Measurements from ENCODE around the gene OR6Q1. TPM values are rescaled to one million over a fixed set of nuclear protein-coding genes. Genes with fewer than 3 reads are reported as not detected.
"Not testable (repeated sequence)": the region's sequence is repeated elsewhere in the genome, so short reads cannot be mapped to it uniquely, and the experiment has no call there.

Gene OR6Q1, protein sequence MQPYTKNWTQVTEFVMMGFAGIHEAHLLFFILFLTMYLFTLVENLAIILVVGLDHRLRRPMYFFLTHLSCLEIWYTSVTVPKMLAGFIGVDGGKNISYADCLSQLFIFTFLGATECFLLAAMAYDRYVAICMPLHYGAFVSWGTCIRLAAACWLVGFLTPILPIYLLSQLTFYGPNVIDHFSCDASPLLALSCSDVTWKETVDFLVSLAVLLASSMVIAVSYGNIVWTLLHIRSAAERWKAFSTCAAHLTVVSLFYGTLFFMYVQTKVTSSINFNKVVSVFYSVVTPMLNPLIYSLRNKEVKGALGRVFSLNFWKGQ
- polyA plus RNA-seq: not detected
- long read RNA-seq, donor 1: 0 reads
- long read RNA-seq, donor 2: 0 reads
- long read RNA-seq, donor 3: 0 reads
- long read RNA-seq, donor 4: 0 reads
- long read RNA-seq, donor 5: 0 reads
- long read RNA-seq, donor 6: 0 reads
- long read RNA-seq, donor 7: 0 reads
- long read RNA-seq, donor 8: 0 reads
- long read RNA-seq, donor 9: 0 reads
- long read RNA-seq, donor 10: 0 reads

DNA sequence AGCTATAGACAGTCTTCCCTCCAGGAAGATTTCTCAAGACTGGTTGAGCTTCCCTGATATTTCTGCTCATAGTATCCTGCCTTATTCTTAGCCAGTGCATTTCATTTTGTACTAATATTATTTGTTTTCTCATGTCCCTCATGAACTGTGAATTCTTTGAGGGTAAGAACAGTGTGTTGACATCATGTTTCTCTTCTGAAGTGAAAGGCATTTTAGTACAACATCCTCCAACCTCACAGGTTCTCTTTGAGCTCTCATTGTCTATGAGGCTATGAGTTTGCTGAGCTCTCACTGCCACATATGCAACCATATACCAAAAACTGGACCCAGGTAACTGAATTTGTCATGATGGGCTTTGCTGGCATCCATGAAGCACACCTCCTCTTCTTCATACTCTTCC lies at the start of gene OR6Q1:
Gene OR6Q1 (plus strand): TSS at position 301 of the 400 bp plus-strand sequence. CDS start 0 bp downstream, at position 301.
- H3K9me3 ChIP-seq (ENCODE audit: control insufficient read depth in 2 of 2, insufficient read depth in 1 of 2, low read depth in 1 of 2, low read length in 1 of 2): peaks cover 0 to 4% of the 10 kb centered on the region in 2 donors
- no peak for FAIRE-seq

DNA sequence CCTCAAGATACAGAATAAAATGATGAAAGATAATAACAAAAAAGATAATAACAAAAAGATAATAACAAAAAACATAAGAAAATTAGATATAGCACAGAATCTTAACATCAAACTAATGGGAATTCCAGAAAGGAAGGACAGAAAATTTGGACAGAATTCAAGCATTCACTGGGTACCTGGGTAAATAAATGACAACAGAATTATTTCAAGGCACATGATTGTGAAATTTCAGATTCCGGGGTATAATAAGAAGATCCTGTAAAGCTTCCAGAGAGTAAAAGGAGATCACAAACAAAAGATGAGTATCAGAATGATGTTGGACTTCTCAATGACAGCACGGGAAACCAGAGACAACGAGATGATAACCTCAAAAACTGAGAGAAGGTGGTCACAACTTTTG lies 49.2 kb upstream of the OR6Q1 start:
- WGBS, 3 donors: 81 to 85% (median 85%) methylated on average over 3 of the region's 3 CpGs
- Histone ChIP-seq H3K9me3 (ENCODE audit: control insufficient read depth in 2 of 2, insufficient read depth in 1 of 2, low read depth in 1 of 2, low read length in 1 of 2) (no peaks in the 10 kb centered on the region), H3K4me3 (ENCODE audit: low read depth in 1 of 3, low read length in 3 of 3) (no peak overlapping the region), H3K4me1 (ENCODE audit: control insufficient read depth in 3 of 3, insufficient read depth in 2 of 3, low read depth in 1 of 3, low read length in 2 of 3) (no peaks in the 10 kb centered on the region), H3K27ac (ENCODE audit: low read depth in 1 of 3, low read length in 2 of 3) (no peak overlapping the region), H3K36me3 (ENCODE audit: control insufficient read depth in 3 of 3, insufficient read depth in 2 of 3, low read depth in 1 of 3, low read length in 3 of 3) (no peaks in the 10 kb centered on the region), H3K27me3 (ENCODE audit: control insufficient read depth in 3 of 3, insufficient read depth in 3 of 3, low read length in 3 of 3) (no peaks in the 10 kb centered on the region)
- DNase-seq (no peak), FAIRE-seq (no peak)

More for the DNA sequence above, at the start of gene OR6Q1:
- DNase-seq: no peak
- Histone ChIP-seq H3K4me3 (ENCODE audit: low read depth in 1 of 3, low read length in 3 of 3) (no peak within 1 kb of the TSS), H3K4me1 (ENCODE audit: control insufficient read depth in 3 of 3, insufficient read depth in 2 of 3, low read depth in 1 of 3, low read length in 2 of 3) (peaks cover 2 to 4% (median 3%) of the 10 kb centered on the region in 3 donors), H3K27ac (ENCODE audit: low read depth in 1 of 3, low read length in 2 of 3) (no peak within 1 kb of the TSS), H3K36me3 (ENCODE audit: control insufficient read depth in 3 of 3, insufficient read depth in 2 of 3, low read depth in 1 of 3, low read length in 3 of 3) (no peaks in the 10 kb centered on the region), H3K27me3 (ENCODE audit: control insufficient read depth in 3 of 3, insufficient read depth in 3 of 3, low read length in 3 of 3) (no peaks in the 10 kb centered on the region)

DNA sequence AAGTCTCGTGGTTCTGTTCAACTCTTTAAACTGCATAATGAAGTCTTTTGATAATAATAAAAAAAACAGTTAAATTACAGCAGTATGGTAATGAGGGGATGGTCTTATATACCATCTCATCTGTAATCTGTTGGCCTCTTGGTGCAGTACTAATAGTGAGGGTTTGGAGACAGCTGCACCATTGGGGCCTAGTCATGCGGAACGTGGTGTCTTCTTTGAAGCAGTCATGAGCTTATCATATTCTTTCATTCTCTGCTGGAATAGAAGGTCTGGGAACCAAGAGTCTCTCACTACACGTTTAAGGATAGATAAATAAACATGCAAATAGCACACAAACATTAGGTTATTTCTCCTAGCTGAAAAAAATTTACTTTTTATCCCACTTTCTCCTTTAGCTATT lies 48.0 kb upstream of the OR6Q1 start:
- Histone ChIP-seq H3K27ac (ENCODE audit: low read depth in 1 of 3, low read length in 2 of 3) (no peak overlapping the region), H3K27me3 (ENCODE audit: control insufficient read depth in 3 of 3, insufficient read depth in 3 of 3, low read length in 3 of 3) (no peaks in the 10 kb centered on the region), H3K4me3 (ENCODE audit: low read depth in 1 of 3, low read length in 3 of 3) (no peak overlapping the region), H3K9me3 (ENCODE audit: control insufficient read depth in 2 of 2, insufficient read depth in 1 of 2, low read depth in 1 of 2, low read length in 1 of 2) (no peaks in the 10 kb centered on the region), H3K4me1 (ENCODE audit: control insufficient read depth in 3 of 3, insufficient read depth in 2 of 3, low read depth in 1 of 3, low read length in 2 of 3) (no peaks in the 10 kb centered on the region), H3K36me3 (ENCODE audit: control insufficient read depth in 3 of 3, insufficient read depth in 2 of 3, low read depth in 1 of 3, low read length in 3 of 3) (no peaks in the 10 kb centered on the region)
- DNase-seq (no peak), FAIRE-seq (no peak)
- 70 to 80% (median 76%) methylated on average over 4 of the region's 4 CpGs for WGBS, 3 donors

DNA sequence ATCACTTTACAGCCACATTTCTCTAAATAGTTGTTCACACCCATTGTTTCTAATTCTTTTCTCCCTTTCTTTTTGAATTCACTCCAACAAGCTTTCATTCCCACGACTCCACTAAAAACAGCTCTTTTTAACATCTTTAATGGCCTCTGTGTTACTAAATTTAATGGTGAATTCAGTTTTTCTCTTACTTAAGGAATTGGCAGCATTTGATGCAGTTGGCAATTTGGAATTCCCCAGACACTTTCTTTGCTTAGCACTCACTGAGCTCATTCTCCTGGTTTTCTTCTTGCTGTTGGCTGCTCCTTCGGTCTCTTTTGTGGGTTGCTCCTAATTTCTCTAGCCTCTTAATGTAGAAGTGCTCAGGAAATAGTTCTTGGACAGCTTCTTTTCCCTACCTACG lies 47.6 kb upstream of the OR6Q1 start:
- no peaks in the 10 kb centered on the region for H3K27me3 ChIP-seq (ENCODE audit: control insufficient read depth in 3 of 3, insufficient read depth in 3 of 3, low read length in 3 of 3)
- no peaks in the 10 kb centered on the region for H3K4me1 ChIP-seq (ENCODE audit: control insufficient read depth in 3 of 3, insufficient read depth in 2 of 3, low read depth in 1 of 3, low read length in 2 of 3)
- H3K36me3 ChIP-seq (ENCODE audit: control insufficient read depth in 3 of 3, insufficient read depth in 2 of 3, low read depth in 1 of 3, low read length in 3 of 3): no peaks in the 10 kb centered on the region
- H3K4me3 ChIP-seq (ENCODE audit: low read depth in 1 of 3, low read length in 3 of 3): no peak overlapping the region
- no peak overlapping the region for H3K27ac ChIP-seq (ENCODE audit: low read depth in 1 of 3, low read length in 2 of 3)
- 74 to 94% (median 87%) methylated on average over 3 of the region's 3 CpGs for WGBS, 3 donors
- H3K9me3 ChIP-seq (ENCODE audit: control insufficient read depth in 2 of 2, insufficient read depth in 1 of 2, low read depth in 1 of 2, low read length in 1 of 2): no peaks in the 10 kb centered on the region
- no peak for DNase-seq
- no peak for FAIRE-seq

DNA sequence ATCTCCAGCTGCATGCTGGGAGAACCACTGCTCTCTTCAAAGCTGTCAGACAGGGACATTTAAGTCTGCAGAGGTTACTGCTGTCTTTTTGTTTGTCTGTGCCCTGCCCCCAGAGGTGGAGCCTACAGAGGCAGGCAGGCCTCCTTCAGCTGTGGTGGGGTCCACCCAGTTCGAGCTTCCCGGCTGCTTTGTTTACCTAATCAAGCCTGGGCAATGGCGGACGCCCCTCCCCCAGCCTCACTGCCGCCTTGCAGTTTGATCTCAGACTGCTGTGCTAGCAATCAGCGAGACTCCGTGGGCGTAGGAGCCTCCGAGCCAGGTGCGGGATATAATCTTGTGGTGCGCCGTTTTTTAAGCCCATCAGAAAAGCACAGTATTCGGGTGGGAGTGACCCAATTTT lies 31.2 kb upstream of the OR6Q1 start:
- 57 to 74% (median 65%) methylated on average over 5 to 13 of the region's 13 CpGs for WGBS, 3 donors
- FAIRE-seq; DNase-seq; H3K9me3 ChIP-seq (ENCODE audit: control insufficient read depth in 2 of 2, insufficient read depth in 1 of 2, low read depth in 1 of 2, low read length in 1 of 2); H3K4me3 ChIP-seq (ENCODE audit: low read depth in 1 of 3, low read length in 3 of 3); H3K27me3 ChIP-seq (ENCODE audit: control insufficient read depth in 3 of 3, insufficient read depth in 3 of 3, low read length in 3 of 3); H3K36me3 ChIP-seq (ENCODE audit: control insufficient read depth in 3 of 3, insufficient read depth in 2 of 3, low read depth in 1 of 3, low read length in 3 of 3); H3K4me1 ChIP-seq (ENCODE audit: control insufficient read depth in 3 of 3, insufficient read depth in 2 of 3, low read depth in 1 of 3, low read length in 2 of 3); H3K27ac ChIP-seq (ENCODE audit: low read depth in 1 of 3, low read length in 2 of 3): not testable (repeated sequence)

DNA sequence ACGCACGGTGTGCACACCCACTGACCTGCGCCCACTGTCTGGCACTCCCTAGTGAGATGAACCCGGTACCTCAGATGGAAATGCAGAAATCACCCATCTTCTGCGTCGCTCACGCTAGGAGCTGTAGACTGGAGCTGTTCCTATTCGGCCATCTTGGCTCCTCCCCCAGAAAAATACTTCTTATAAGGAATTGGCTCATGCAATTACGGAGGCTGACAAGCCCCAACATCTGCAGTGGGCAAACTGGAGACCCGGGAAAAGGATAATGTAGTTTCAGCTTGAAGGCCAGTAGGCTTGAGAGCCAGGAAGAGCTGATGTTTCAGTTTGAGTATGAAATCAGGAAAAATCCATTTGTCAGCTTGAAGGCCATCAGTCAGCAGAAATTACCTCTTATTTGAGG lies 30.7 kb upstream of the OR6Q1 start:
- not testable (repeated sequence) for H3K4me1 ChIP-seq (ENCODE audit: control insufficient read depth in 3 of 3, insufficient read depth in 2 of 3, low read depth in 1 of 3, low read length in 2 of 3); H3K27ac ChIP-seq (ENCODE audit: low read depth in 1 of 3, low read length in 2 of 3); DNase-seq; H3K9me3 ChIP-seq (ENCODE audit: control insufficient read depth in 2 of 2, insufficient read depth in 1 of 2, low read depth in 1 of 2, low read length in 1 of 2); H3K36me3 ChIP-seq (ENCODE audit: control insufficient read depth in 3 of 3, insufficient read depth in 2 of 3, low read depth in 1 of 3, low read length in 3 of 3); FAIRE-seq; H3K27me3 ChIP-seq (ENCODE audit: control insufficient read depth in 3 of 3, insufficient read depth in 3 of 3, low read length in 3 of 3); H3K4me3 ChIP-seq (ENCODE audit: low read depth in 1 of 3, low read length in 3 of 3)
- 89 to 95% (median 95%) methylated on average over 9 to 10 of the region's 10 CpGs for WGBS, 3 donors

DNA sequence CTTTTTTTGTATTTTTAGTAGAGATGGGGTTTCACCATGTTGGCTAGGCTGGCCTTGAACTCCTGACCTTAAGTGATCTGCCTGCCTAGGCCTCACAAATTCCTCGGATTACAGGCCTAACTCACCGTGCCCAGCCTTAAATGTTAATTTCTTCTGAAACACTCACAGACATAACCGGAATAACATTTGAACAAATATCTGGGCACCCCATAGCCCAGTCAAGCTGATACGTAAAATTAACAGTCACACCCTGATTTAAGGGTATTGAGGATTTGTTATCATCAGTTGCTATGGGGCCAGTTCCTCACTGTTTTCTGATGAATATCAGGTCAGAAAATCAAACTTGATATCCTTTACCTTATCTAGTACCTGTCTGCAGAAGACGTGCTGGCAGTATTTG lies 30.1 kb upstream of the OR6Q1 start:
- peaks cover 0 to 5% of the 10 kb centered on the region in 2 donors for H3K9me3 ChIP-seq (ENCODE audit: control insufficient read depth in 2 of 2, insufficient read depth in 1 of 2, low read depth in 1 of 2, low read length in 1 of 2)
- WGBS, 3 donors: 59 to 72% (median 63%) methylated on average over 5 of the region's 5 CpGs
- no peak for FAIRE-seq

DNA sequence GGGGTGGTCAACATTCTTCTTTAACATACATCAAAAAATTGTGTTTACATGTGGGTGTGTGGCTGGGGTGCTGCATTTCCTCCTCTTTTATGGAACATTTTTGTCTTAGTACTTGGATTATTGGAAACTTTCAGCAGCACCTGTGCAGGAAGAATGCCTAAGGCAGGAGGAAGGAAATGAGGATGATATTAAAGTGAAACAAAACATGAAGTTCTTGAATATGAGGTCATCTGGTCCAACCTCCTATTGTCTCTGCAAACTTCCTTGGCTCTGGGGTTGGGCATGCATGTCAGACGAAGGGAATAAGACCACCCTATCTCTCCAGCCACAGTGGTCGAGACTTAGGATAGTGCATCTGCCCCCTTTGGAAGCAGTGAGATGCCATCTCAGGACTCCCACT lies 27.7 kb upstream of the OR6Q1 start:
- 58 to 76% (median 65%) methylated on average over 2 of the region's 2 CpGs for WGBS, 3 donors
- H3K4me1 ChIP-seq (ENCODE audit: control insufficient read depth in 3 of 3, insufficient read depth in 2 of 3, low read depth in 1 of 3, low read length in 2 of 3): no peaks in the 10 kb centered on the region
- no peaks in the 10 kb centered on the region for H3K27me3 ChIP-seq (ENCODE audit: control insufficient read depth in 3 of 3, insufficient read depth in 3 of 3, low read length in 3 of 3)
- no peak overlapping the region for H3K4me3 ChIP-seq (ENCODE audit: low read depth in 1 of 3, low read length in 3 of 3)
- FAIRE-seq: no peak
- DNase-seq: no peak
- no peaks in the 10 kb centered on the region for H3K36me3 ChIP-seq (ENCODE audit: control insufficient read depth in 3 of 3, insufficient read depth in 2 of 3, low read depth in 1 of 3, low read length in 3 of 3)
- H3K9me3 ChIP-seq (ENCODE audit: control insufficient read depth in 2 of 2, insufficient read depth in 1 of 2, low read depth in 1 of 2, low read length in 1 of 2): peaks cover 0 to 5% of the 10 kb centered on the region in 2 donors
- no peak overlapping the region for H3K27ac ChIP-seq (ENCODE audit: low read depth in 1 of 3, low read length in 2 of 3)

More for the DNA sequence above, 30.1 kb upstream of the OR6Q1 start:
- no peaks in the 10 kb centered on the region for H3K4me1 ChIP-seq (ENCODE audit: control insufficient read depth in 3 of 3, insufficient read depth in 2 of 3, low read depth in 1 of 3, low read length in 2 of 3)
- no peak for DNase-seq
- no peak overlapping the region for H3K27ac ChIP-seq (ENCODE audit: low read depth in 1 of 3, low read length in 2 of 3)
- H3K4me3 ChIP-seq (ENCODE audit: low read depth in 1 of 3, low read length in 3 of 3): no peak overlapping the region
- no peaks in the 10 kb centered on the region for H3K27me3 ChIP-seq (ENCODE audit: control insufficient read depth in 3 of 3, insufficient read depth in 3 of 3, low read length in 3 of 3)
- H3K36me3 ChIP-seq (ENCODE audit: control insufficient read depth in 3 of 3, insufficient read depth in 2 of 3, low read depth in 1 of 3, low read length in 3 of 3): no peaks in the 10 kb centered on the region

DNA sequence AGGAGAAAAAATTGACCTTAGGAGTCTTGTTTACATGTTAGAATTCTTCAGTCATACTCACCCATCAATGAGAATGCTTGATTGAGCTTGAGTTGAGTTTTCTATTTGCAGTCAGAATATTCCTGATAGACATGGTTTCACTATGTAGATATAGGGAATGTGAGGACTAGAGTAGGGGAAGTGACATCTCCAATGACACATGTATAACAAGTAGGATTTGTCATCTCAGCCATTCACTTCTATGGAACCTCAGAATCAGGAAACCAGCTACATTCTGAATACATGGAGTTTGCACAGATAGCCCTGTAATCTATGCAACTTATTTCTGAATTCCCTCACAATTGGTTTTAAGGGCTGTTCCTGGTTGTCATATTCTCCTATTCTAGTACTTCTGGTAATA lies 27.2 kb upstream of the OR6Q1 start:
- H3K4me1 ChIP-seq (ENCODE audit: control insufficient read depth in 3 of 3, insufficient read depth in 2 of 3, low read depth in 1 of 3, low read length in 2 of 3): no peaks in the 10 kb centered on the region
- H3K9me3 ChIP-seq (ENCODE audit: control insufficient read depth in 2 of 2, insufficient read depth in 1 of 2, low read depth in 1 of 2, low read length in 1 of 2): peaks cover 0 to 5% of the 10 kb centered on the region in 2 donors
- no peak for DNase-seq
- no peaks in the 10 kb centered on the region for H3K27me3 ChIP-seq (ENCODE audit: control insufficient read depth in 3 of 3, insufficient read depth in 3 of 3, low read length in 3 of 3)
- H3K4me3 ChIP-seq (ENCODE audit: low read depth in 1 of 3, low read length in 3 of 3): no peak overlapping the region
- H3K36me3 ChIP-seq (ENCODE audit: control insufficient read depth in 3 of 3, insufficient read depth in 2 of 3, low read depth in 1 of 3, low read length in 3 of 3): no peaks in the 10 kb centered on the region
- FAIRE-seq: no peak
- H3K27ac ChIP-seq (ENCODE audit: low read depth in 1 of 3, low read length in 2 of 3): no peak overlapping the region
